Measurements from ENCODE around the gene MEIOC. TPM values are rescaled to one million over a fixed set of nuclear protein-coding genes. Genes with fewer than 3 reads are reported as not detected.

MEIOC gene
- total and polyA plus RNA-seq, 2 donors (not counting 1 experiment from before 2014, with no cell fraction given), result 0.12 TPM; not detected in 1

- ATAC-seq (ENCODE audit: low read depth), result no peak
- DNase-seq, result no peak
- Mint-ChIP-seq H3K9me3 (ENCODE audit: insufficient read depth) (no peaks in the 10 kb centered on the region), H3K4me1 (peaks cover 4% of the 10 kb centered on the region), H3K4me3 (no peak overlapping the region), H3K27ac (no peak overlapping the region), H3K27me3 (peaks cover 4% of the 10 kb centered on the region)
- intact Hi-C loops (cut with micrococcal nuclease), result loop anchor here (1.0 kb wide), 3 partner anchors 19 to 191 kb away; partner anchors contain the start of genes CCDC43 and EFTUD2
- peaks cover 0 to 2% (median 0%) of the 10 kb centered on the region in 4 experiments for H3K27me3 ChIP-seq (replicated peaks in 1 of 4; ENCODE audit: control extremely low read depth in 1 of 4, control insufficient read depth in 3 of 4, insufficient read depth in 4 of 4, low read length in 3 of 4)
- peak overlapping the region; percentile 93 for H3K4me2 ChIP-seq (replicated peaks; ENCODE audit: low read depth, low read length, poor library complexity, severe bottlenecking)
- no peaks in the 10 kb centered on the region for H3K9me3 ChIP-seq (ENCODE audit: control extremely low read depth in 1 of 3, control insufficient read depth in 2 of 3, insufficient read depth in 1 of 3, low read length in 2 of 3)
- H3K27ac ChIP-seq (ENCODE audit: low read length in 2 of 2), result peak overlapping the region in 1 of 2 donors; percentile 35
- H3K79me2 ChIP-seq (ENCODE audit: control insufficient read depth, insufficient read depth, low read length), result peaks cover 15% of the 10 kb centered on the region
- peak overlapping the region; percentile 85 to 99 (median 90) for H3K4me3 ChIP-seq (ENCODE audit: control extremely low read depth in 1 of 5, extremely low read depth in 1 of 5, insufficient read depth in 1 of 5, low read depth in 2 of 5, low read length in 4 of 5)
- POLR2A ChIA-PET, result interaction anchor here (1.4 kb wide), 1 partner anchor 18 kb away, joined by 7 read pairs; the partner anchor contains the start of gene CCDC43
- CTCF ChIA-PET, result interaction anchor here (0.8 to 2.1 kb wide), 3 partner anchors 17 to 19 kb away, joined by 3 to 6 read pairs (median 4); partner anchors contain the start of gene CCDC43
- peak overlapping the region; percentile 97 for H2AFZ ChIP-seq (ENCODE audit: insufficient read depth, low read depth, low read length, poor library complexity, severe bottlenecking)
- H4K20me1 ChIP-seq (ENCODE audit: control insufficient read depth, insufficient read depth, low read length, poor library complexity, severe bottlenecking), result no peaks in the 10 kb centered on the region
- peaks cover 13 to 17% of the 10 kb centered on the region in 2 donors for H3K4me1 ChIP-seq (ENCODE audit: control insufficient read depth in 2 of 2, insufficient read depth in 2 of 2, low read length in 2 of 2)
- TF ChIP-seq, protein P1, sequence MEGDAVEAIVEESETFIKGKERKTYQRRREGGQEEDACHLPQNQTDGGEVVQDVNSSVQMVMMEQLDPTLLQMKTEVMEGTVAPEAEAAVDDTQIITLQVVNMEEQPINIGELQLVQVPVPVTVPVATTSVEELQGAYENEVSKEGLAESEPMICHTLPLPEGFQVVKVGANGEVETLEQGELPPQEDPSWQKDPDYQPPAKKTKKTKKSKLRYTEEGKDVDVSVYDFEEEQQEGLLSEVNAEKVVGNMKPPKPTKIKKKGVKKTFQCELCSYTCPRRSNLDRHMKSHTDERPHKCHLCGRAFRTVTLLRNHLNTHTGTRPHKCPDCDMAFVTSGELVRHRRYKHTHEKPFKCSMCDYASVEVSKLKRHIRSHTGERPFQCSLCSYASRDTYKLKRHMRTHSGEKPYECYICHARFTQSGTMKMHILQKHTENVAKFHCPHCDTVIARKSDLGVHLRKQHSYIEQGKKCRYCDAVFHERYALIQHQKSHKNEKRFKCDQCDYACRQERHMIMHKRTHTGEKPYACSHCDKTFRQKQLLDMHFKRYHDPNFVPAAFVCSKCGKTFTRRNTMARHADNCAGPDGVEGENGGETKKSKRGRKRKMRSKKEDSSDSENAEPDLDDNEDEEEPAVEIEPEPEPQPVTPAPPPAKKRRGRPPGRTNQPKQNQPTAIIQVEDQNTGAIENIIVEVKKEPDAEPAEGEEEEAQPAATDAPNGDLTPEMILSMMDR (IDR thresholded peaks at IDR 0.05), result no peak
- no peak for TF ChIP-seq EZH2 (IDR thresholded peaks at IDR 0.05; ENCODE audit: borderline replicate concordance, insufficient read depth, low read depth, low read length, poor library complexity, severe bottlenecking)
- H3K36me3 ChIP-seq (replicated peaks in 1 of 2; ENCODE audit: control extremely low read depth in 1 of 2, control insufficient read depth in 1 of 2, extremely low read depth in 1 of 2, insufficient read depth in 2 of 2, low read length in 1 of 2), result no peaks in the 10 kb centered on the region
- 0% methylated on average over 3 of the region's 4 CpGs for WGBS (ENCODE audit: insufficient coverage)
- peak overlapping the region; percentile 94 for H3K9ac ChIP-seq (ENCODE audit: low read length)
Observed at GRCh38 chr17:44707755-44708400, 51.6 kb downstream of the MEIOC start.

All from B cell (primary cell).